ENCODE data around the gene EFHC1.

- TF ChIP-seq CTCF (IDR thresholded peaks at IDR 0.05; ENCODE audit: insufficient read depth, low read depth, low read length) (no peak), EZH2 (IDR thresholded peaks at IDR 0.05; ENCODE audit: insufficient read depth, low read length) (no peak)
These were observed 78.9 kb downstream of the EFHC1 start for GRCh38 chr6:52499026-52499425.

Data from astrocyte (in vitro differentiated cells and primary cell).